HCT116 (cell line): Measurements from ENCODE around the gene ARL15. TPM values are rescaled to one million over a fixed set of nuclear protein-coding genes. Genes with fewer than 3 reads are reported as not detected.

Source experiments
- ATAC-seq: fragments of 200-7000 bp; cut with Tn5 transposase; 2 replicates; pipeline ENCODE4 v1.9.1; 2020; ENCODE audit warnings: mild to moderate bottlenecking, moderate library complexity
- BruUV-seq: library from RNA; stranded (reverse); fragments of 400-500 nt; replicated peaks from 2 replicates; lab custom pipeline; 2021; lab: Mats Ljungman, UMichigan
- CTCF ChIA-PET: fragments of 300-600 bp; sonication (Branson Sonifier 250); formaldehyde crosslinking; loops from one replicate; lab custom pipeline; 2021; ENCODE audit warnings: antibody characterized with exemption; lab: Charles Lee
- POLR2A ChIA-PET: fragments of 300-600, 350-600 bp; sonication (Branson Sonifier 250); formaldehyde crosslinking; loops from one replicate; lab custom pipeline; 2021; ENCODE audit warnings: antibody characterized with exemption; lab: Charles Lee
- RAD21 ChIA-PET, 2 experiments: fragments of 300-600 bp; sonication (Branson Sonifier 250); formaldehyde crosslinking; loops; one replicate each; lab custom pipeline; 2023; ENCODE audit warnings: low total read pairs in 2 of 2; ENCODE audit not compliant: uncharacterized antibody in 2 of 2, unreplicated experiment in 2 of 2, low non-redundant PET in 1 of 2; lab: Charles Lee
- DNase-seq: peaks from one replicate; pipeline ENCODE4 v3.0.0-alpha.2; 2010; ENCODE audit warnings: low read depth, low spot score
- H2AFZ ChIP-seq: fragments of 200-600 bp; shearing (Covaris generic), sonication (generic); 2 replicates; pipeline ENCODE4 v1.6.1; 2017; ENCODE audit warnings: low read depth, mixed run types, mixed read lengths, antibody characterized with exemption, low read length; ENCODE audit not compliant: poor library complexity, severe bottlenecking
- H3K27ac ChIP-seq: 2 replicates; pipeline ENCODE4 v1.5.1; 2012; ENCODE audit warnings: low read depth, low read length
- H3K27me3 ChIP-seq: fragments of 200-600 bp; sonication (generic); 2 replicates; pipeline ENCODE4 v1.6.1; 2016; ENCODE audit warnings: mixed run types, low read length, mixed read lengths; ENCODE audit not compliant: insufficient read depth
- H3K36me3 ChIP-seq, 2 experiments: fragments of 200-500 bp in 1 of 2; fragments of 200-600 bp in 1 of 2; sonication (Bioruptor generic) in 1 of 2; sonication (generic) in 1 of 2; 2 replicates each; pipeline versions ENCODE4 v1.5.1 to v1.6.1; 2014 to 2016; ENCODE audit warnings: low read length in 2 of 2, inconsistent platforms in 1 of 2, mixed read lengths in 1 of 2, mixed run types in 1 of 2; ENCODE audit not compliant: insufficient read depth in 2 of 2, control insufficient read depth in 1 of 2
- H3K4me1 ChIP-seq, 2 experiments: fragments of 200-600 bp in 1 of 2; sonication (generic) in 1 of 2; 2 replicates each; pipeline versions ENCODE4 v1.5.1 to v1.6.1; 2012 to 2017; ENCODE audit warnings: low read length in 2 of 2, inconsistent platforms in 1 of 2, mild to moderate bottlenecking in 1 of 2, mixed read lengths in 1 of 2, mixed run types in 1 of 2, moderate library complexity in 1 of 2; ENCODE audit not compliant: insufficient read depth in 2 of 2, control insufficient read depth in 1 of 2
- H3K4me2 ChIP-seq: fragments of 200-600 bp; sonication (generic); 2 replicates; pipeline ENCODE4 v1.6.1; 2017; ENCODE audit warnings: mixed run types, low read length, mixed read lengths
- H3K4me3 ChIP-seq, 2 experiments: fragments of 200-600 bp in 1 of 2; sonication (generic) in 1 of 2; replicated peaks in 1 of 2; 2 replicates each; pipeline ENCODE4 v1.5.1; 2011 to 2016; ENCODE audit warnings: low read length in 2 of 2, control low read depth in 1 of 2, low read depth in 1 of 2, mild to moderate bottlenecking in 1 of 2, mixed read lengths in 1 of 2, mixed run types in 1 of 2
- H3K79me2 ChIP-seq: fragments of 200-600 bp; sonication (generic); 2 replicates; pipeline ENCODE4 v1.6.1; 2017; ENCODE audit warnings: mild to moderate bottlenecking, mixed run types, low read length, moderate library complexity, mixed read lengths; ENCODE audit not compliant: insufficient read depth
- H3K9ac ChIP-seq: fragments of 200-600 bp; sonication (generic); 2 replicates; pipeline ENCODE4 v1.6.1; 2016; ENCODE audit warnings: low read length, mixed read lengths
- H3K9me2 ChIP-seq: fragments of 200-600 bp; sonication (generic), shearing (Covaris generic); 2 replicates; pipeline ENCODE4 v1.6.1; 2017; ENCODE audit warnings: mixed run types, mild to moderate bottlenecking, moderate library complexity; ENCODE audit not compliant: insufficient read depth
- H3K9me3 ChIP-seq, 2 experiments: fragments of 200-500 bp in 1 of 2; fragments of 200-600 bp in 1 of 2; sonication (Bioruptor generic) in 1 of 2; sonication (generic) in 1 of 2; 2 replicates each; pipeline ENCODE4 v1.6.1; 2014 to 2017; ENCODE audit warnings: low read length in 2 of 2, mixed read lengths in 2 of 2, inconsistent platforms in 1 of 2, low read depth in 1 of 2, mild to moderate bottlenecking in 1 of 2, mixed run types in 1 of 2, moderate library complexity in 1 of 2; ENCODE audit not compliant: control insufficient read depth in 1 of 2, insufficient read depth in 1 of 2
- H4K20me1 ChIP-seq: fragments of 200-600 bp; sonication (generic), shearing (Covaris generic); 2 replicates; pipeline ENCODE4 v1.6.1; 2017; ENCODE audit warnings: mixed run types, mild to moderate bottlenecking, moderate library complexity; ENCODE audit not compliant: insufficient read depth
- CEBPB ChIP-seq: IDR thresholded peaks from 2 replicates; pipeline ENCODE4 v1.6.1; 2012; ENCODE audit warnings: low read depth
- EGR1 ChIP-seq: IDR thresholded peaks from 2 replicates; pipeline ENCODE4 v1.6.1; 2012; ENCODE audit warnings: low read depth
- ELF1 ChIP-seq: IDR thresholded peaks from 2 replicates; pipeline ENCODE4 v1.6.1; 2012; ENCODE audit warnings: low read depth, borderline replicate concordance
- EZH2 ChIP-seq: fragments of 200-600 bp; sonication (generic); IDR thresholded peaks from 2 replicates; pipeline ENCODE4 v1.6.1; 2017; ENCODE audit warnings: antibody characterized with exemption, mixed run types
- FOSL1 ChIP-seq: IDR thresholded peaks from 2 replicates; pipeline ENCODE4 v1.6.1; 2012; ENCODE audit warnings: low read depth
- JUND ChIP-seq: IDR thresholded peaks from 2 replicates; pipeline ENCODE4 v1.6.1; 2012
- POLR2AphosphoS5 ChIP-seq: IDR thresholded peaks from 2 replicates; pipeline ENCODE4 v1.6.1; 2011; ENCODE audit warnings: mild to moderate bottlenecking, low read depth, low read length, moderate library complexity
- RAD21 ChIP-seq: IDR thresholded peaks from 2 replicates; pipeline ENCODE4 v1.6.1; 2012; ENCODE audit warnings: low read depth, mild to moderate bottlenecking
- SIN3A ChIP-seq: IDR thresholded peaks from 2 replicates; pipeline ENCODE4 v1.6.1; 2012; ENCODE audit warnings: low read depth
- TCF7L2 ChIP-seq: IDR thresholded peaks from 2 replicates; pipeline ENCODE4 v1.7.0; 2011; ENCODE audit warnings: borderline replicate concordance, inconsistent platforms; ENCODE audit not compliant: insufficient read depth, insufficient read length; ENCODE audit errors: extremely low read depth
- ZBTB33 ChIP-seq: IDR thresholded peaks from 2 replicates; pipeline ENCODE4 v1.6.1; 2011; ENCODE audit warnings: mild to moderate bottlenecking, low read length, moderate library complexity; ENCODE audit not compliant: insufficient replicate concordance; ENCODE audit errors: extremely low read depth
- ZFX ChIP-seq: fragments of 450-650 bp; IDR thresholded peaks from 2 replicates; pipeline ENCODE4 v1.6.1; 2017
- intact Hi-C: fragments of 100-400 bp; cut with micrococcal nuclease; formaldehyde crosslinking; loops from 2 replicates; pipeline ENCODE4 v1.10.0; 2022
- total RNA-seq: library from RNA; stranded (reverse); gene quantifications from one replicate; pipeline ENCODE4 v1.2.1, GENCODE V29; 2021; ENCODE audit not compliant: unreplicated experiment

Gene ARL15
- total RNA-seq, 1 experiment from 2014 or later = 15.0 TPM

DNA sequence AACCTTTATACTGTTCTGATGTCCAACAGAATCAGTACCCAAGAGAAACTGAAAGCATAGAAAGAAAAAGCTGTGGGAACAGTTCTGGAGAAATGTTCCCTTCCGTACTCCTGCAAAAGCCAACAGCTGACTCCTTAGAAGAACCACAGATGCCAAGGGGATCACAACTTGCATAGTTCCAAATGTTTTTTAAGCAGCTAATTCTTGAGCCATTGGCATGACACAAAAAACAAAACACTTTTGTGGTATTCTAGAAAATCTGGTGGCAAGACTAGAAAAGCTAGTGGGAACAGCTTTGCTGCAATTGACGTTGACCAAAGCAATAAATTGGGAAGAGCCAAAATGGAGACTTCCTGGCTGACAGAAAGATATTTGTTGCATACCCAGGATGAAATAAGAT is 189.9 kb downstream of the ARL15 start:
- ChIA-PET POLR2A (no interaction called here), CTCF (no interaction called here), RAD21 (no interaction called here)
- Histone ChIP-seq H3K4me3 (no peak overlapping the region), H2AFZ (no peak overlapping the region), H3K9me3 (no peaks in the 10 kb centered on the region), H3K36me3 (no peaks in the 10 kb centered on the region), H4K20me1 (no peaks in the 10 kb centered on the region), H3K9me2 (no peaks in the 10 kb centered on the region), H3K27ac (no peak overlapping the region), H3K9ac (no peak overlapping the region), H3K4me1 (no peaks in the 10 kb centered on the region), H3K4me2 (no peak overlapping the region), H3K79me2 (no peaks in the 10 kb centered on the region), H3K27me3 (no peaks in the 10 kb centered on the region)
- intact Hi-C loops = no loop called here
- DNase-seq (no peak), ATAC-seq (no peak)
- no TSS peak for BruUV-seq
- TF ChIP-seq POLR2AphosphoS5 = no peak

DNA sequence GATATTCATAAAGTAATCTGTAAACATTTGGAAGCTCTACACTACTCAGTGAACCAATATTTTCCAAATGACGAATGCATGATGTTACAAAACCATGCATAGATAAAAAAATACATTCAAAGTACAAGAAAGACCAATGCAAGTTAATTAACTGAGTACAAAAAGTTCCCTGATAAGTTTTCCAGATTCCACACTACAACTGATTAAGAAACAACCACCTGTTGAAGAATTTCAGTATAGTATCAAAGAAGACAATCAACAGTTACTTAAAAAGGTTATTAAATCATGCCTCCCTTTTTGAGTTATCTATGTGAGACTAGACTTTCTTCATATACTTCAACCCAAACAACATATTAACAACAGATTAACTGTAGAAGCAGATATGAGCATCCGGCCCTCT is 192.4 kb downstream of the ARL15 start:
- no peak overlapping the region for H3K27ac ChIP-seq
- no peak overlapping the region for H3K4me2 ChIP-seq
- no peak overlapping the region for H3K9ac ChIP-seq
- H3K79me2 ChIP-seq = no peaks in the 10 kb centered on the region
- no peak overlapping the region for H2AFZ ChIP-seq
- DNase-seq = no peak
- H3K9me2 ChIP-seq = no peaks in the 10 kb centered on the region
- H4K20me1 ChIP-seq = no peaks in the 10 kb centered on the region
- ATAC-seq = no peak
- intact Hi-C loops = no loop called here
- H3K4me3 ChIP-seq = no peak overlapping the region
- no peaks in the 10 kb centered on the region for H3K4me1 ChIP-seq
- H3K9me3 ChIP-seq = no peaks in the 10 kb centered on the region
- CTCF ChIA-PET = no interaction called here
- H3K27me3 ChIP-seq = no peaks in the 10 kb centered on the region
- RAD21 ChIA-PET = no interaction called here
- no peaks in the 10 kb centered on the region for H3K36me3 ChIP-seq
- TF ChIP-seq POLR2AphosphoS5 (no peak), ZFX (no peak), JUND (no peak), RAD21 (no peak), EZH2 (no peak), CEBPB (no peak), SIN3A (no peak), ELF1 (no peak), EGR1 (no peak), FOSL1 (no peak), TCF7L2 (no peak), ZBTB33 (no peak)
- no TSS peak for BruUV-seq
- POLR2A ChIA-PET = no interaction called here
